ENCODE measurements around the gene PARVA.

The PARVA gene

GRCh38 chr11:12410006-12410728, 32.8 kb downstream of the PARVA start:
- Histone ChIP-seq H3K9me3 (ENCODE audit: control insufficient read depth, insufficient read depth, low read length) (no peaks in the 10 kb centered on the region), H3K9me2 (replicated peaks; ENCODE audit: control insufficient read depth, low read length) (no peaks in the 10 kb centered on the region), H3K4me3 (ENCODE audit: low read length) (no peak overlapping the region), H4K20me1 (ENCODE audit: control insufficient read depth, insufficient read depth, low read depth, low read length) (no peaks in the 10 kb centered on the region), H3F3A (ENCODE audit: control insufficient read depth, insufficient read depth) (no peaks in the 10 kb centered on the region), H3K36me3 (ENCODE audit: control insufficient read depth, low read length) (no peaks in the 10 kb centered on the region), H3K79me2 (ENCODE audit: control insufficient read depth, low read length) (no peaks in the 10 kb centered on the region), H3K4me2 (ENCODE audit: low read length) (no peak overlapping the region), H3K4me1 (ENCODE audit: control insufficient read depth, low read length) (no peaks in the 10 kb centered on the region), H3K27me3 (ENCODE audit: control insufficient read depth, low read length) (no peaks in the 10 kb centered on the region), H3K27ac (ENCODE audit: low read depth, low read length) (no peak overlapping the region)
- TF ChIP-seq EZH2phosphoT487 (IDR thresholded peaks at IDR 0.05; ENCODE audit: borderline replicate concordance, low read length) (no peak), CTCF (IDR thresholded peaks at IDR 0.05; ENCODE audit: low read depth, low read length, poor library complexity, severe bottlenecking) (no peak)

- Histone ChIP-seq H3K9me2 (replicated peaks; ENCODE audit: control insufficient read depth, low read length) (no peaks in the 10 kb centered on the region), H3K9me3 (ENCODE audit: control insufficient read depth, insufficient read depth, low read length) (no peaks in the 10 kb centered on the region), H3K4me1 (ENCODE audit: control insufficient read depth, low read length) (no peaks in the 10 kb centered on the region), H3K27ac (ENCODE audit: low read depth, low read length) (no peak overlapping the region), H3K4me3 (ENCODE audit: low read length) (no peak overlapping the region), H3K4me2 (ENCODE audit: low read length) (no peak overlapping the region), H3F3A (ENCODE audit: control insufficient read depth, insufficient read depth) (no peaks in the 10 kb centered on the region), H3K79me2 (ENCODE audit: control insufficient read depth, low read length) (no peaks in the 10 kb centered on the region), H4K20me1 (ENCODE audit: control insufficient read depth, insufficient read depth, low read depth, low read length) (no peaks in the 10 kb centered on the region), H3K27me3 (ENCODE audit: control insufficient read depth, low read length) (no peaks in the 10 kb centered on the region), H3K36me3 (ENCODE audit: control insufficient read depth, low read length) (no peaks in the 10 kb centered on the region)
- TF ChIP-seq CTCF (IDR thresholded peaks at IDR 0.05; ENCODE audit: low read depth, low read length, poor library complexity, severe bottlenecking) (no peak), EZH2phosphoT487 (IDR thresholded peaks at IDR 0.05; ENCODE audit: borderline replicate concordance, low read length) (no peak)
Observed at GRCh38 chr11:12411393-12411792, 34.0 kb downstream of the PARVA start.

GRCh38 chr11:12411806-12412727, 34.7 kb downstream of the PARVA start:
- H3K27me3 ChIP-seq (ENCODE audit: control insufficient read depth, low read length) = no peaks in the 10 kb centered on the region
- H3K79me2 ChIP-seq (ENCODE audit: control insufficient read depth, low read length) = no peaks in the 10 kb centered on the region
- H4K20me1 ChIP-seq (ENCODE audit: control insufficient read depth, insufficient read depth, low read depth, low read length) = no peaks in the 10 kb centered on the region
- no peaks in the 10 kb centered on the region for H3K36me3 ChIP-seq (ENCODE audit: control insufficient read depth, low read length)
- H3K27ac ChIP-seq (ENCODE audit: low read depth, low read length) = no peak overlapping the region
- no peaks in the 10 kb centered on the region for H3K9me3 ChIP-seq (ENCODE audit: control insufficient read depth, insufficient read depth, low read length)
- H3K4me3 ChIP-seq (ENCODE audit: low read length) = no peak overlapping the region
- no peaks in the 10 kb centered on the region for H3K4me1 ChIP-seq (ENCODE audit: control insufficient read depth, low read length)
- H3F3A ChIP-seq (ENCODE audit: control insufficient read depth, insufficient read depth) = no peaks in the 10 kb centered on the region
- TF ChIP-seq EZH2phosphoT487 (IDR thresholded peaks at IDR 0.05; ENCODE audit: borderline replicate concordance, low read length) (no peak), CTCF (IDR thresholded peaks at IDR 0.05; ENCODE audit: low read depth, low read length, poor library complexity, severe bottlenecking) (peak; percentile 73)
- no peaks in the 10 kb centered on the region for H3K9me2 ChIP-seq (replicated peaks; ENCODE audit: control insufficient read depth, low read length)
- no peak overlapping the region for H3K4me2 ChIP-seq (ENCODE audit: low read length)
